CD8-positive, alpha-beta memory T cell (primary cell): ENCODE data around the gene RASGRP1. TPM values are rescaled to one million over a fixed set of nuclear protein-coding genes. Genes with fewer than 3 reads are reported as not detected.

ENCODE experiments used
- CTCF ChIA-PET: fragments of 350-600 bp; sonication (Branson Sonifier 250); formaldehyde crosslinking; loops from one replicate; lab custom pipeline; 2021; ENCODE audit warnings: antibody characterized with exemption; lab: Charles Lee
- POLR2A ChIA-PET: fragments of 350-600 bp; sonication (Branson Sonifier 250); formaldehyde crosslinking; loops from one replicate; lab custom pipeline; 2021; ENCODE audit warnings: antibody characterized with exemption; lab: Charles Lee
- DNase-seq, 5 donors: peaks; one replicate each; pipeline versions ENCODE4 v3.0.0 to v3.0.0-alpha.2; 2020 to 2022; ENCODE audit warnings: mixed read lengths in 1 of 5
- H3K27ac ChIP-seq: one replicate; pipeline ENCODE4 v1.7.0; 2013; ENCODE audit warnings: low read depth, mild to moderate bottlenecking, low read length, moderate library complexity
- H3K27me3 ChIP-seq: 2 replicates; pipeline ENCODE4 v1.7.0; 2013; ENCODE audit warnings: low read length, mild to moderate bottlenecking; ENCODE audit not compliant: insufficient read depth, poor library complexity, severe bottlenecking
- H3K36me3 ChIP-seq: 2 replicates; pipeline ENCODE4 v1.7.0; 2013; ENCODE audit warnings: mild to moderate bottlenecking, low read length, moderate library complexity; ENCODE audit not compliant: insufficient read depth
- H3K4me1 ChIP-seq: 2 replicates; pipeline ENCODE4 v1.7.0; 2013; ENCODE audit warnings: mild to moderate bottlenecking, low read length, moderate library complexity; ENCODE audit not compliant: insufficient read depth
- H3K4me3 ChIP-seq: 2 replicates; pipeline ENCODE4 v1.7.0; 2013; ENCODE audit warnings: mild to moderate bottlenecking, low read length
- H3K9me3 ChIP-seq: 2 replicates; pipeline ENCODE4 v1.7.0; 2013; ENCODE audit warnings: mild to moderate bottlenecking, low read length
- H3K27ac Mint-ChIP-seq, 8 donors: one replicate each; pipeline ENCODE4 v1.8.0; 2020 to 2021; ENCODE audit warnings: mixed read lengths in 8 of 8, mild to moderate bottlenecking in 6 of 8, inconsistent platforms in 3 of 8, moderate library complexity in 3 of 8
- H3K27me3 Mint-ChIP-seq, 2 donors: one replicate each; pipeline ENCODE4 v1.8.0; 2020 to 2021; ENCODE audit warnings: mixed read lengths in 2 of 2, mild to moderate bottlenecking in 1 of 2, moderate library complexity in 1 of 2
- H3K36me3 Mint-ChIP-seq, 3 donors: one replicate each; pipeline ENCODE4 v1.8.0; 2020 to 2021; ENCODE audit warnings: mixed read lengths in 3 of 3, inconsistent platforms in 1 of 3, mild to moderate bottlenecking in 1 of 3
- H3K4me1 Mint-ChIP-seq, 3 donors: one replicate each; pipeline ENCODE4 v1.8.0; 2020 to 2021; ENCODE audit warnings: mixed read lengths in 3 of 3, inconsistent platforms in 1 of 3, mild to moderate bottlenecking in 1 of 3
- H3K4me3 Mint-ChIP-seq, 7 donors: one replicate each; pipeline ENCODE4 v1.8.0; 2020 to 2021; ENCODE audit warnings: mixed read lengths in 7 of 7, mild to moderate bottlenecking in 6 of 7, moderate library complexity in 4 of 7, inconsistent platforms in 2 of 7
- H3K9me3 Mint-ChIP-seq, 5 donors: one replicate each; pipeline ENCODE4 v1.8.0; 2020 to 2022; ENCODE audit warnings: mixed read lengths in 5 of 5, mild to moderate bottlenecking in 3 of 5, moderate library complexity in 2 of 5, inconsistent platforms in 1 of 5
- polyA plus RNA-seq: library from polyadenylated mRNA; unstranded; fragments of 300-500 nt; fragmentation: Illumina TruSeq; gene quantifications from one replicate; pipeline ENCODE4 v1.2.3, GENCODE V29; 2021
- total RNA-seq, 2 experiments: library from RNA; stranded (reverse); gene quantifications; one replicate each; pipeline ENCODE4 v1.2.3, GENCODE V29; 2021

The RASGRP1 gene
- total and polyA plus RNA-seq, 3 experiments from 2014 or later, result 64.7 to 90.9 (median 67.9) TPM

GRCh38 chr15:38535491-38536200, 29.0 kb downstream of the RASGRP1 start:
- H3K4me1 ChIP-seq, result peaks cover 96% of the 10 kb centered on the region
- H3K36me3 ChIP-seq, result peaks cover 9% of the 10 kb centered on the region
- ChIA-PET POLR2A (interaction anchor here (1.3 kb wide), 1 partner anchor 15 kb away, joined by 3 read pairs; no protein-coding TSS in a partner anchor), CTCF (interaction anchor here (1.0 to 5.0 kb wide), 4 partner anchors 28 to 164 kb away, joined by 3 to 33 read pairs (median 8); partner anchors contain the start of gene RASGRP1)
- no peak for DNase-seq
- H3K27me3 ChIP-seq, result no peaks in the 10 kb centered on the region
- no peak overlapping the region for H3K27ac ChIP-seq
- Mint-ChIP-seq H3K36me3 (peaks cover 3 to 71% (median 24%) of the 10 kb centered on the region in 3 donors), H3K27me3 (no peaks in the 10 kb centered on the region), H3K4me1 (peaks cover 96 to 100% (median 100%) of the 10 kb centered on the region in 3 donors), H3K4me3 (peak overlapping the region in 6 of 7 donors; percentile 16 to 72 (median 48)), H3K27ac (peak overlapping the region; percentile 78 to 95 (median 89)), H3K9me3 (no peaks in the 10 kb centered on the region)
- H3K9me3 ChIP-seq, result no peaks in the 10 kb centered on the region
- H3K4me3 ChIP-seq, result no peak overlapping the region

GRCh38 chr15:38534691-38535090, 29.9 kb downstream of the RASGRP1 start:
- Histone ChIP-seq H3K4me3 (no peak overlapping the region), H3K9me3 (no peaks in the 10 kb centered on the region), H3K27me3 (no peaks in the 10 kb centered on the region), H3K27ac (no peak overlapping the region), H3K4me1 (peaks cover 94% of the 10 kb centered on the region), H3K36me3 (peaks cover 9% of the 10 kb centered on the region)
- H3K27ac Mint-ChIP-seq, result peak overlapping the region; percentile 78 to 95 (median 89)
- peaks cover 96 to 100% (median 100%) of the 10 kb centered on the region in 3 donors for H3K4me1 Mint-ChIP-seq
- ChIA-PET POLR2A (interaction anchor here (1.1 kb wide), 1 partner anchor 29 kb away, joined by 4 read pairs; no protein-coding TSS in a partner anchor), CTCF (interaction anchor here (1.0 to 5.0 kb wide), 5 partner anchors 11 to 156 kb away, joined by 3 to 33 read pairs (median 4); partner anchors contain the start of gene RASGRP1)
- no peak for DNase-seq
- H3K4me3 Mint-ChIP-seq, result peak overlapping the region in 5 of 7 donors; percentile 16 to 82 (median 72)
- no peaks in the 10 kb centered on the region for H3K27me3 Mint-ChIP-seq
- H3K9me3 Mint-ChIP-seq, result no peaks in the 10 kb centered on the region
- peaks cover 3 to 79% (median 31%) of the 10 kb centered on the region in 3 donors for H3K36me3 Mint-ChIP-seq

- H3K36me3 ChIP-seq, result peaks cover 9% of the 10 kb centered on the region
- H3K4me3 Mint-ChIP-seq, result peak overlapping the region in 6 of 7 donors; percentile 53 to 88 (median 70)
- no peaks in the 10 kb centered on the region for H3K9me3 Mint-ChIP-seq
- H3K4me3 ChIP-seq, result no peak overlapping the region
- H3K27me3 Mint-ChIP-seq, result no peaks in the 10 kb centered on the region
- peaks cover 94 to 100% (median 100%) of the 10 kb centered on the region in 3 donors for H3K4me1 Mint-ChIP-seq
- CTCF ChIA-PET, result interaction anchor here (1.0 to 5.0 kb wide), 5 partner anchors 11 to 165 kb away, joined by 3 to 33 read pairs (median 5); partner anchors contain the start of gene RASGRP1
- no peaks in the 10 kb centered on the region for H3K27me3 ChIP-seq
- peaks cover 93% of the 10 kb centered on the region for H3K4me1 ChIP-seq
- H3K27ac Mint-ChIP-seq, result peak overlapping the region; percentile 2 to 98 (median 92)
- H3K36me3 Mint-ChIP-seq, result peaks cover 3 to 86% (median 37%) of the 10 kb centered on the region in 3 donors
- DNase-seq, result no peak
- POLR2A ChIA-PET, result interaction anchor here (1.1 kb wide), 1 partner anchor 30 kb away, joined by 4 read pairs; no protein-coding TSS in a partner anchor
- no peak overlapping the region for H3K27ac ChIP-seq
- H3K9me3 ChIP-seq, result no peaks in the 10 kb centered on the region
Measured at GRCh38 chr15:38533926-38534325, 30.7 kb downstream of the RASGRP1 start.

- H3K4me1 Mint-ChIP-seq, result peaks cover 93 to 100% (median 100%) of the 10 kb centered on the region in 3 donors
- peaks cover 91% of the 10 kb centered on the region for H3K4me1 ChIP-seq
- no peak overlapping the region for H3K4me3 ChIP-seq
- no peak for DNase-seq
- peaks cover 9% of the 10 kb centered on the region for H3K36me3 ChIP-seq
- H3K27me3 Mint-ChIP-seq, result no peaks in the 10 kb centered on the region
- H3K4me3 Mint-ChIP-seq, result peak overlapping the region in 6 of 7 donors; percentile 53 to 72 (median 63)
- ChIA-PET CTCF (interaction anchor here (1.7 to 5.0 kb wide), 3 partner anchors 30 to 165 kb away, joined by 5 to 33 read pairs (median 13); partner anchors contain the start of gene RASGRP1), POLR2A (interaction anchor here (0.9 to 1.1 kb wide), 2 partner anchors 19 to 31 kb away, joined by 3 to 4 read pairs; no protein-coding TSS in a partner anchor)
- no peak overlapping the region for H3K27ac ChIP-seq
- peaks cover 3 to 90% (median 40%) of the 10 kb centered on the region in 3 donors for H3K36me3 Mint-ChIP-seq
- peak overlapping the region; percentile 58 to 98 (median 92) for H3K27ac Mint-ChIP-seq
- H3K9me3 Mint-ChIP-seq, result no peaks in the 10 kb centered on the region
- H3K9me3 ChIP-seq, result no peaks in the 10 kb centered on the region
- no peaks in the 10 kb centered on the region for H3K27me3 ChIP-seq
Measured at GRCh38 chr15:38533416-38533915, 31.1 kb downstream of the RASGRP1 start.

- H3K9me3 Mint-ChIP-seq, result no peaks in the 10 kb centered on the region
- H3K4me1 Mint-ChIP-seq, result peaks cover 92 to 100% (median 100%) of the 10 kb centered on the region in 3 donors
- peaks cover 9% of the 10 kb centered on the region for H3K36me3 ChIP-seq
- H3K9me3 ChIP-seq, result no peaks in the 10 kb centered on the region
- POLR2A ChIA-PET, result interaction anchor here (0.9 kb wide), 1 partner anchor 20 kb away, joined by 3 read pairs; no protein-coding TSS in a partner anchor
- H3K27me3 ChIP-seq, result no peaks in the 10 kb centered on the region
- no peak overlapping the region for H3K4me3 ChIP-seq
- no peaks in the 10 kb centered on the region for H3K27me3 Mint-ChIP-seq
- H3K27ac Mint-ChIP-seq, result peak overlapping the region; percentile 58 to 98 (median 92)
- H3K27ac ChIP-seq, result no peak overlapping the region
- CTCF ChIA-PET, result interaction anchor here (1.7 to 5.0 kb wide), 3 partner anchors 31 to 166 kb away, joined by 5 to 33 read pairs (median 13); partner anchors contain the start of gene RASGRP1
- DNase-seq, result no peak
- peaks cover 89% of the 10 kb centered on the region for H3K4me1 ChIP-seq
- H3K36me3 Mint-ChIP-seq, result peaks cover 3 to 93% (median 45%) of the 10 kb centered on the region in 3 donors
- H3K4me3 Mint-ChIP-seq, result peak overlapping the region in 6 of 7 donors; percentile 51 to 72 (median 63)
Measured at GRCh38 chr15:38532728-38533127, 31.9 kb downstream of the RASGRP1 start.

- POLR2A ChIA-PET, result no interaction called here
- H3K27ac ChIP-seq, result no peak overlapping the region
- no peak for DNase-seq
- peaks cover 88 to 100% (median 100%) of the 10 kb centered on the region in 3 donors for H3K4me1 Mint-ChIP-seq
- H3K27ac Mint-ChIP-seq, result peak overlapping the region in 7 of 8 donors; percentile 17 to 95 (median 85)
- peaks cover 9% of the 10 kb centered on the region for H3K36me3 ChIP-seq
- no peak overlapping the region for H3K4me3 ChIP-seq
- H3K9me3 ChIP-seq, result no peaks in the 10 kb centered on the region
- H3K36me3 Mint-ChIP-seq, result peaks cover 3 to 96% (median 44%) of the 10 kb centered on the region in 3 donors
- H3K27me3 Mint-ChIP-seq, result no peaks in the 10 kb centered on the region
- peak overlapping the region in 5 of 7 donors; percentile 2 to 57 (median 25) for H3K4me3 Mint-ChIP-seq
- peaks cover 86% of the 10 kb centered on the region for H3K4me1 ChIP-seq
- H3K27me3 ChIP-seq, result no peaks in the 10 kb centered on the region
- CTCF ChIA-PET, result interaction anchor here (0.8 to 5.0 kb wide), 5 partner anchors 17 to 190 kb away, joined by 3 to 33 read pairs (median 4); partner anchors contain the start of gene RASGRP1
- H3K9me3 Mint-ChIP-seq, result no peaks in the 10 kb centered on the region
Measured at GRCh38 chr15:38531509-38531908, 33.1 kb downstream of the RASGRP1 start.

GRCh38 chr15:38530113-38530512, 34.5 kb downstream of the RASGRP1 start:
- Histone ChIP-seq H3K4me3 (no peak overlapping the region), H3K27me3 (no peaks in the 10 kb centered on the region), H3K9me3 (no peaks in the 10 kb centered on the region), H3K4me1 (peaks cover 75% of the 10 kb centered on the region), H3K27ac (no peak overlapping the region), H3K36me3 (peaks cover 22% of the 10 kb centered on the region)
- ChIA-PET CTCF (interaction anchor here (1.5 to 2.2 kb wide), 2 partner anchors 123 to 169 kb away, joined by 5 to 6 read pairs; no protein-coding TSS in a partner anchor), POLR2A (no interaction called here)
- Mint-ChIP-seq H3K27me3 (no peaks in the 10 kb centered on the region), H3K4me1 (peaks cover 85 to 100% (median 100%) of the 10 kb centered on the region in 3 donors), H3K27ac (peak overlapping the region; percentile 41 to 95 (median 72)), H3K36me3 (peaks cover 0 to 96% (median 54%) of the 10 kb centered on the region in 3 donors), H3K9me3 (no peaks in the 10 kb centered on the region), H3K4me3 (no peak overlapping the region)
- DNase-seq, result no peak
